ENCODE results near the gene ZNF593.

DNA sequence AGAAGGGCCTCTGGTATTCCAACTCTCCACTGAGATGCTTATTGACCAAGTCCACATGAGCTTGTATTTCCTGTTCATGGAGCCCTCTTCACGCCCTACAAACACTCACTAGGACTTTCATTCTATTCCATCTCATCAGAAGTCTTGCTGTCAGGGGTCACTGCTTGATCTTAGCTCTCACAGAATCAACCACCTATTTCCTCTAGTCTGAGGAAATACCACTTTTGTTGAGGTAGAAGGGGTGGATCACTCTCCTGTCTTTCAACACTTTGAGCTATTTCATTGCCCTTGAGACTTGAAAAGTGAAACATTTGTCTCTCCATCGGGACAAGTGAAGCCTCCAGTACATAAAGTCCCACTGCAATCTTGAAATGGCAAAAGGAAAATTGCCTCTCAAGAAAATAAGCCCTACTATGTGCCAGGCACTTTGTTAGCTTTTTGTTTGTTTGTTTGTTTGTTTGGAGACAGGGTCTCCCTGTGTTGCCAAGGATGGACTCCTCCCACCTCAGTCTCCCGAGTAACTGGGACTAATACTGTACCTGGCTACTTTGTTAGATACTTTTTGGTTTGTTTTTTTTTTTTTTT lies 30.6 kb upstream of the ZNF593 start:
- TF ChIP-seq POLR2A (IDR thresholded peaks at IDR 0.05) (no peak), POLR2AphosphoS5 (IDR thresholded peaks at IDR 0.05) (no peak)
- TF ChIP-seq, protein P1, sequence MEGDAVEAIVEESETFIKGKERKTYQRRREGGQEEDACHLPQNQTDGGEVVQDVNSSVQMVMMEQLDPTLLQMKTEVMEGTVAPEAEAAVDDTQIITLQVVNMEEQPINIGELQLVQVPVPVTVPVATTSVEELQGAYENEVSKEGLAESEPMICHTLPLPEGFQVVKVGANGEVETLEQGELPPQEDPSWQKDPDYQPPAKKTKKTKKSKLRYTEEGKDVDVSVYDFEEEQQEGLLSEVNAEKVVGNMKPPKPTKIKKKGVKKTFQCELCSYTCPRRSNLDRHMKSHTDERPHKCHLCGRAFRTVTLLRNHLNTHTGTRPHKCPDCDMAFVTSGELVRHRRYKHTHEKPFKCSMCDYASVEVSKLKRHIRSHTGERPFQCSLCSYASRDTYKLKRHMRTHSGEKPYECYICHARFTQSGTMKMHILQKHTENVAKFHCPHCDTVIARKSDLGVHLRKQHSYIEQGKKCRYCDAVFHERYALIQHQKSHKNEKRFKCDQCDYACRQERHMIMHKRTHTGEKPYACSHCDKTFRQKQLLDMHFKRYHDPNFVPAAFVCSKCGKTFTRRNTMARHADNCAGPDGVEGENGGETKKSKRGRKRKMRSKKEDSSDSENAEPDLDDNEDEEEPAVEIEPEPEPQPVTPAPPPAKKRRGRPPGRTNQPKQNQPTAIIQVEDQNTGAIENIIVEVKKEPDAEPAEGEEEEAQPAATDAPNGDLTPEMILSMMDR (IDR thresholded peaks at IDR 0.05), result no peak

Data from stomach (tissue), 4 donors.